H1 (cell line): ENCODE data around the gene SEMA6D.

Experiments used
- GTF2F1 ChIP-seq: IDR thresholded peaks from 2 replicates; pipeline ENCODE4 v1.6.1; 2012; ENCODE audit warnings: low read depth, low read length, improper control_type of control experiment, borderline replicate concordance
- HDAC6 ChIP-seq: IDR thresholded peaks from one replicate; pipeline ENCODE4 v1.7.1; 2012; ENCODE audit warnings: low read depth, mild to moderate bottlenecking, inconsistent platforms, low read length, moderate library complexity
- SIX5 ChIP-seq: IDR thresholded peaks from 2 replicates; pipeline ENCODE4 v1.6.1; 2011; ENCODE audit warnings: mild to moderate bottlenecking, low read depth, low read length

DNA sequence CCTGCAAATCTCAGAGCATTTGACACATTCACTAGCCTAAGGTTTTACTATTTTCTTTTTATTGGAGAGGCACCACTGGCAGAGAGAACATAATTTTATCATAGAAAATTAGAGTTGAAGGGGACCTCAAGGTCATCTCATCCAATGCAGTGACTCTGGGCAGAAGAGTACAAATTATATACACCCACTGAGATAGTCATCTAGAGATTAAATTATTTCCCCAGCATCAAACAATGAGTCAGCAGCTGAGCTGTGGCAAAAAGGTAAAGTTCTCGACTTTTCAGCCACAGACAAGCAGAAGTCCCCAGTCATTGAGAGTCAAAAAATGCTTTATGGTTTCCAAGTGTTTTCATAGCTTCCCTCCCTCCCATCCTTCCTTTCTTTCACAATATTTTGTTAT is 39.3 kb upstream of the SEMA6D start:
- no peak for TF ChIP-seq HDAC6
- no peak for TF ChIP-seq SIX5
- TF ChIP-seq GTF2F1: no peak
